HG03139 (cell line): ENCODE measurements around the gene TMCC2.

Experiments
- ATAC-seq: cut with Tn5 transposase; IDR thresholded peaks from one replicate; pipeline ENCODE4 v1.9.1; 2021; ENCODE audit not compliant: unreplicated experiment

TMCC2 gene

GRCh38 chr1:205301205-205301821 lies 73.6 kb downstream of the TMCC2 start:
- no peak for ATAC-seq

GRCh38 chr1:205301842-205302588 lies 74.3 kb downstream of the TMCC2 start:
- no peak for ATAC-seq

GRCh38 chr1:205303247-205303888 lies 75.6 kb downstream of the TMCC2 start:
- ATAC-seq = no peak

GRCh38 chr1:205304046-205304694 lies 76.4 kb downstream of the TMCC2 start:
- no peak for ATAC-seq

GRCh38 chr1:205304695-205305070 lies 76.9 kb downstream of the TMCC2 start:
- ATAC-seq = no peak

GRCh38 chr1:205306929-205307566 lies 79.3 kb downstream of the TMCC2 start:
- no peak for ATAC-seq

- ATAC-seq = no peak
Observed at GRCh38 chr1:205309741-205310140, 82.0 kb downstream of the TMCC2 start.

- no peak for ATAC-seq
Observed at GRCh38 chr1:205310976-205311704, 83.4 kb downstream of the TMCC2 start.

GRCh38 chr1:205312866-205313562 lies 85.3 kb downstream of the TMCC2 start:
- ATAC-seq = no peak

- ATAC-seq = no peak
Observed at GRCh38 chr1:205313563-205314308, 86.0 kb downstream of the TMCC2 start.

- no peak for ATAC-seq
Observed at GRCh38 chr1:205315008-205315618, 87.4 kb downstream of the TMCC2 start.

- ATAC-seq = no peak
Observed at GRCh38 chr1:205316161-205316566, 88.4 kb downstream of the TMCC2 start.

GRCh38 chr1:205317311-205317917 lies 89.7 kb downstream of the TMCC2 start:
- ATAC-seq = no peak

- no peak for ATAC-seq
Observed at GRCh38 chr1:205318231-205318991, 90.7 kb downstream of the TMCC2 start.

- no peak for ATAC-seq
Observed at GRCh38 chr1:205319081-205320018, 91.6 kb downstream of the TMCC2 start.

- no peak for ATAC-seq
Observed at GRCh38 chr1:205321162-205321958, 93.6 kb downstream of the TMCC2 start, which contains the start of gene NUAK2. NUAK2 (minus strand) TSS chr1:205321745; CDS start chr1:205321628, 117 bp downstream.
